Endothelial cell of hepatic sinusoid (primary cell): Measurements from ENCODE around the gene HOTAIR.

ENCODE experiments used
- in situ Hi-C: cut with HindIII; loops from 2 replicates; pipeline ENCODE4 v1.10.0; 2017; ENCODE audit warnings: low sequenced_read_pairs

The HOTAIR gene

GRCh38 chr12:53989227-53990113, 14.7 kb upstream of the HOTAIR start:
- in situ Hi-C loops: loop anchor here (5.0 kb wide), 1 partner anchor 228 kb away; no protein-coding TSS in a partner anchor

DNA sequence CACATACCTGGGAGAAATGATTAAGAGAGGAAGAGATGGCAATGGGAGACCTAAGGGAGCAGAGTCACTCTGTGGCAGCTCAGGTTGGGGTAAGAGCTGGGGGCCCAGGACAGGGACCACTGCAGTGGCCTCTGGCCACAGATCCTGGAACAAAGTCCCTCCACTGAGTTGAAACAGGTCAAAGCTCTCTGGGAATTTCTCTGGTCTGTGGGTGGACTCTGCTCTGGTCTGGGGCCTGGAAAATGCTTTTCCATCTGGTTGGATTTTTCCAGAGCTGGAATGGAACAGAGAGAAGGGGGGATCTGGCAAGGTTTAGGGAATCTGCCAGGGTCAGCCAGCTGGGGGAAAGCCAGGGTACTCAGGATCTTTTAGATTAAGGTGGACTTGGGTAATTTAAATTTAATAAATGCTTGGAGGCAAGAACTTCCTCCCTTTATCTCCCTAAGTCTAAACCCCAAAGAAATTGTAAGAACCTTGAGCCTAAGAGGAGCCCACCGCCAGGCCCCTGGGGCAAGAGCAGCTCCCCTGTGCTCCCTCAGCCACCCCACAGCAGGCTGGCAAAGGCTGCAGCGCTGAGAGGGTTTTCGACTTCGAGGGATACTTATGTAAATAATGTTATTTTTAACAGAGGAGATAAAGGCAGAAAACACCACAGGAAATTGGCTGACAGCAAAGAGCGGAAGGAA, 13.9 kb upstream of the HOTAIR start:
- in situ Hi-C loops: no loop called here

GRCh38 chr12:53987787-53988230, 13.1 kb upstream of the HOTAIR start:
- in situ Hi-C loops: no loop called here

GRCh38 chr12:53986686-53987483, 12.1 kb upstream of the HOTAIR start:
- in situ Hi-C loops: no loop called here

- in situ Hi-C loops: no loop called here
Observed at GRCh38 chr12:53985994-53986685, 11.4 kb upstream of the HOTAIR start.

DNA sequence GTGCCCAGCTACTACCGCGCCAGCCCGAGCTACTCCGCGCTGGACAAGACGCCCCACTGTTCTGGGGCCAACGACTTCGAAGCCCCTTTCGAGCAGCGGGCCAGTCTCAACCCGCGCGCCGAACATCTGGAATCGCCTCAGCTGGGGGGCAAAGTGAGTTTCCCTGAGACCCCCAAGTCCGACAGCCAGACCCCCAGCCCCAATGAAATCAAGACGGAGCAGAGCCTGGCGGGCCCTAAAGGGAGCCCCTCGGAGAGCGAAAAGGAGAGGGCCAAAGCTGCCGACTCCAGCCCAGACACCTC, 10.9 kb upstream of the HOTAIR start:
- in situ Hi-C loops: no loop called here

DNA sequence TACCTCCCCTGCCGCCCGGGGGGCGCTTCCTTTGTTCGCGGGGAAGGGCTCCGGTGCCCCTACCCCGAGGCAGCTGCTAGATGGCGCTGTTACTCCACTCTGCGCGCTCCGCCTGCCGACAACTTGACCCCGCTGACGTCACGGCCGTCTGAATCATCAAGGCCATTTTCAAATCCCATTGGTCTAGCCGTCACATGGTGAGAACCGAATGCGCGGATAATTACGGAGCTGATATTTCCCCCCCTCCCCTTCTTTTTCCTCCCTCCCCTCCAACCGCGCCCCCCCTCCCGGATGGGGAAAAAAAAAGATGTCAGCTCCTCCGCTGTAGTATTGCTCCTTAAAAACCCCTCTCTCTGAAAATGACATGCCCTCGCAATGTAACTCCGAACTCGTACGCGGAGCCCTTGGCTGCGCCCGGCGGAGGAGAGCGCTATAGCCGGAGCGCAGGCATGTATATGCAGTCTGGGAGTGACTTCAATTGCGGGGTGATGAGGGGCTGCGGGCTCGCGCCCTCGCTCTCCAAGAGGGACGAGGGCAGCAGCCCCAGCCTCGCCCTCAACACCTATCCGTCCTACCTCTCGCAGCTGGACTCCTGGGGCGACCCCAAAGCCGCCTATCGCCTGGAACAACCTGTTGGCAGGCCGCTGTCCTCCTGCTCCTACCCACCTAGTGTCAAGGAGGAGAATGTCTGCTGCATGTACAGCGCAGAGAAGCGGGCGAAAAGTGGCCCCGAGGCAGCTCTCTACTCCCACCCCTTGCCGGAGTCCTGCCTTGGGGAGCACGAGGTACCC, 10.3 kb upstream of the HOTAIR start, which contains the start of gene HOXC10:
Gene HOXC10 (plus strand): TSS at position 246 of the 791 bp plus-strand sequence. CDS start 114 bp downstream, at position 360.
- in situ Hi-C loops: loop anchor here (5.0 kb wide), 1 partner anchor 43 kb away; no protein-coding TSS in a partner anchor

GRCh38 chr12:53983950-53984572, 9.3 kb upstream of the HOTAIR start:
- in situ Hi-C loops: loop anchor here (5.0 kb wide), 1 partner anchor 42 kb away; no protein-coding TSS in a partner anchor

DNA sequence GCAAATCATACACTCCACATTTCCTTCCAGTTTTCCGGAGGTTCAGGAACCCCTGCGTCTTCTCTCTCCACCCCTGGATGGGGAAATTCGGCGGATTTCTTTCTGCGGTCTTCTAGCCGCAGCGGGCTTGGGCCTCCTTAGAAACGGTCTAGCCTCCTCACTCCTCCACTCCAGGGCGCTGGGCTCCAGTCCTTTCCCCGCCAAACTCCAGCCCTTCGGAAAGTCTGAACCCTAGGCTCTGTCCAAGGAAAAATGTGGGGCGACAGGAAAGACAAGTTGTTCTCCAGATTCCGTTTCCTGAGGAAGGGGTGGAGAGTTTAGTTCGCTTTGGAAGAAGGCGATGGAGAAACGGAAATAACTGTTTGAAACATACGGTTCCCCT, 8.8 kb upstream of the HOTAIR start:
- in situ Hi-C loops: loop anchor here (5.0 kb wide), 1 partner anchor 41 kb away; no protein-coding TSS in a partner anchor

GRCh38 chr12:53982648-53983567, 8.2 kb upstream of the HOTAIR start:
- in situ Hi-C loops: loop anchor here (5.0 kb wide), 1 partner anchor 41 kb away; no protein-coding TSS in a partner anchor

DNA sequence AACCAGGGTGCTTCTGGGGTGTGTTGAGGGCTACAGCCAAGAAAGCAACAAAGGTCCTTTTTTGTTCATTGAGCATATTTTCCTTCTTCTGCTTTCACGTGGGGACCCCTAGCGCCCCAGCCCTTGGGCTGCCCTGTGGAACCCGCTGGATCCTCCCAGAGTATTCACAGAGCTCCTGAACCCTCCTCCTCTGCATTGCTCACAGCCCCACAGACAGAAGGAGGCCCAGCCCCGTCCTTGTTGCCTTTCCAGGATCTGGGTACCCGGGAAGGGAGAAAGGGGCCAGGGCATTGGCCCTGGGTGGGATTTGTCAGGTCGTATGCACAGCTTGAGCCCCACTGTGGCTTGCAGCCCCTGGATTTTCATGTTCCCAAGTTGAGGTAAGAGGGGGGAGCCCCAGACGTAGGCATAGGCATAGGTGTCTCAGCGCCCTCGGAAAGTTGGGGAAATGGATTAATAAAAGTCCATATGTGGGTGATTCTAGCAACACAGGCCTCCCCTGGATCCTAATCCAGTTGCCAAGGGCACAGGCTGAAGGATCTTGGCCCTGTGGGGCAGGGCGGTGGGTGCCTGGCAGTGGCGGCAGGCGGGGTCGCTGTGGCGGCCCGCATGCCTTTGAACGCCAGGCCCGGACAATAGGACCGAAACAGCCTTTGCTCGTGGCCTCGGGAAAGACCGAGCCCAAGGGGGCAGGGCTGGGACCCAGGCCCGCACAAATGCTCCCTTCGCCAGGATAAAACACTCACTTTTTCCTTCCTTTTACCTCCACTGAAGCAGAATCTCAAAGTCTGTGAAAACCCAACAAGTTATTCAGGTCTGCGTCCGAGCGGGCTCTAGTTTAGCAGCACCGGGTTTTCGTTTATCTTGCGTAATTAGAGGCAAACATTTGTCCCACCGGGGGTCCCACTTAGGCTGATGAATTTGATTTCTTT, 7.1 kb upstream of the HOTAIR start:
- in situ Hi-C loops: loop anchor here (5.0 kb wide), 1 partner anchor 40 kb away; no protein-coding TSS in a partner anchor

- in situ Hi-C loops: loop anchor here (5.0 kb wide), 1 partner anchor 39 kb away; no protein-coding TSS in a partner anchor
Observed at GRCh38 chr12:53980802-53981496, 6.2 kb upstream of the HOTAIR start.

- in situ Hi-C loops: loop anchor here (5.0 kb wide), 1 partner anchor 38 kb away; no protein-coding TSS in a partner anchor
Observed at GRCh38 chr12:53980104-53980801, 5.5 kb upstream of the HOTAIR start.

DNA sequence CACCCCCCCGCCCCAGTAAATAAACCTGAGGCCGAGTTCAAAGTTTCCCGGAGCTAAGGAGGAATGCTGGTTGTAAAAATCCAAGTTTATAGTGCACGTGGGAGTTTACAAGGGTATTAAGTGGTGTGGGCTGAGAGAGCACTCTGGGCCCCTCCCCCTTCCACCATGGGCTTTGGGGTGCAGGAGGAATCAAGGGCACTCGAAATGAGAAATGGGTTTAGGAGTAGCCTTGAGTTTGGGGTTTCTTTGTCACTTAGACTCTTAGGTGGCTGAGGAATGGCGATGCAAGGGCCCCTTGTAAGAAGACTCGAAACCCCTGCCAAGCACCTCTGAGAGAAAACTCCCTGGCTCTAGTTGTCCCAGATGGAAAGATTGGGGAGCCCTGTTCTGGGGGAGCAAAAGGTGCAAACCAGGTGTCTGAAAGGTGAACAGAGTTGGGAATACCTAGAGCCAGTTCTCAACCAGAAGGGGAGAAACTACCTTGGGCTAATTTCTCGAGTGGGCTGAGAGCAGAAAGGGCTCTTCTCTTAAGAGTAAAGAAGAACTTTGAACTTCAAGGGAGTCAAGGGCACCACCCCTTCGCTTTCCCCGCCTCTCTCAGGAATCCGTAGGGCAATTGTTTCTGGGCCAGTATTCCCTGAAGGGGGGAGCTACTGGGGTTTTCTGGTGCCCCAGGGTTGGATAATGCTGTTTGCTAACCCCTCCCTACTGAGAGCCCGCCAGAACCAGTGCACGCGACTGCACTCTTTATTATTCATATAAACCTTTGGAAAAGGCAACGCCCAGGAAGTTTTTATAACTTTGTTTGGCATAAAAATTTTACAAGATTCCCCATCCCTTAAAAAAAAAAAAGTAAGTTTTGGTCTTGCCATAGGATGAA, 4.0 kb upstream of the HOTAIR start:
- in situ Hi-C loops: no loop called here
